Skeletal muscle satellite cell (primary cell): ENCODE results near the gene MLLT1.

ENCODE experiments used
- H3K27me3 ChIP-seq: 2 replicates; pipeline ENCODE4 v1.7.0; 2013; ENCODE audit warnings: low read length; ENCODE audit not compliant: control insufficient read depth, insufficient read depth
- H3K36me3 ChIP-seq: 2 replicates; pipeline ENCODE4 v1.7.0; 2013; ENCODE audit warnings: mild to moderate bottlenecking, control low read depth, low read length; ENCODE audit not compliant: insufficient read depth
- H3K4me1 ChIP-seq: 2 replicates; pipeline ENCODE4 v1.7.0; 2013; ENCODE audit warnings: low read length; ENCODE audit not compliant: control insufficient read depth, insufficient read depth
- H3K4me2 ChIP-seq: 2 replicates; pipeline ENCODE4 v1.7.0; 2013; ENCODE audit warnings: mild to moderate bottlenecking, low read length
- H3K4me3 ChIP-seq: 2 replicates; pipeline ENCODE4 v1.7.0; 2013; ENCODE audit warnings: low read length
- H3K9ac ChIP-seq: 2 replicates; pipeline ENCODE4 v1.7.0; 2013; ENCODE audit warnings: mild to moderate bottlenecking, low read depth, low read length, moderate library complexity
- H3K9me3 ChIP-seq: replicated peaks from 2 replicates; pipeline ENCODE4 v1.7.0; 2013; ENCODE audit warnings: mild to moderate bottlenecking, control low read depth, low read length

Gene MLLT1

DNA sequence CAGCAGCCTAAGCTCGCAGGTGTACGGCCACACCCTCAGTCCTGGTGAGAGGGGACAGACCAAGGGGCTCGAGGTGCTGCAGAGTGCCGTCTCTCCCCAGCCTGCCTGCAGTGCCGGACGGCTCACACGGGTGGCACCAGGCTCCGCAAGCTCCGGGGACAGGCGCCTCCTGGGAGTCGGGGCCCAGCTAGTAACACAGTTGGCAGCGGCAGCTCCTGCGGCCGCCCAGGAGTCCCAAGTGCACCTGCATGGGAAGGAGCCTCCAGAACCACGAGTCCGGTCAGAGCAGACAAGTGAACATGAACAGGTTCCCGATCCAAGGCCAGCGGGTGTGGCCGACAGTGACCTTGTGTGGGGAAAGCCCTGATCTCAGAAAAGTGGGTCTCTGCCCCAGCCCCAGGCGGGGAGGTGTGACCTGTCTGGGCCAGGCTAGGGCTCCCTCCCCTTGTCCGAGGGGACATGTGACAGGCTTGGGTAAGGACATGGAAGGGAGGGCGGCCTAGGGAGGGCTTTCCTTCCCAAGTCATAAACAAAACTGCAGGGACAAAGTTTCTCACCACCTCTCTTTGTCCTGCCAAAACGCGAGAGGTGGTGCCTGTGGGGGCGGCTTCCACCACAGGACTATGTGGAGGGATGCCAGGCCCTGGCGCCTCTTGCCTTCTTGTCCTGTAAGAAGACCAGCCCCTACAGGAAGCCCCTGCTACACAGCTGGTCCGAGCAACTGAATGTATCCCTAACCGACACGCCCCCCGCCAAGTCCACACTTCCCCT, 46.5 kb downstream of the MLLT1 start:
- peaks cover 59% of the 10 kb centered on the region for H3K4me1 ChIP-seq
- peak overlapping the region; percentile 49 for H3K4me3 ChIP-seq
- no peaks in the 10 kb centered on the region for H3K27me3 ChIP-seq
- H3K9me3 ChIP-seq: no peaks in the 10 kb centered on the region
- H3K36me3 ChIP-seq: peaks cover 23% of the 10 kb centered on the region
- H3K9ac ChIP-seq: peak overlapping the region; percentile 71
- H3K4me2 ChIP-seq: peak overlapping the region; percentile 80

DNA sequence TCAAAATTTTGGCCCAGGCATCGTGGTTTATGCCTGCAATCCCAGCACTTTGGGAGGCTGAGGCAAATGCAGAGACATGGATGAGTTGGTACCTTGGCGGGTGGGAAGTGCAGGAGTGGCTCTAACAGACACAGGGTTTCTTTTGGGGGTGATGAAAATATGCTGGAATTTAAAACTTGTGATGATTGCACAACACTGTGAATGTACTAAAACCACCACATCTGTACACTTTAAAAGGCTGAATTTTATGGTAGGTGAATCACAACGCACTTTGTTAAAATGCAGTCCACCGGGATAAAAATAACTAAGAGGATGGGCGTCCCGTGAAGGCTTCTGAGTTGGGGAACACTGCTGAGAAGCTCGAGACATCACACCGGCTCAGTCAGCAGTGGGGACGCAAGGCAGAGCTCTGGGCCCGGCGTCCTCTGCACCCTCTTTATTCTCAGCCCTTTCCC, 47.1 kb downstream of the MLLT1 start:
- Histone ChIP-seq H3K36me3 (peaks cover 22% of the 10 kb centered on the region), H3K9ac (peak overlapping the region; percentile 71), H3K9me3 (no peaks in the 10 kb centered on the region), H3K4me3 (peak overlapping the region; percentile 49), H3K4me2 (peak overlapping the region; percentile 80), H3K27me3 (no peaks in the 10 kb centered on the region), H3K4me1 (peaks cover 53% of the 10 kb centered on the region)

DNA sequence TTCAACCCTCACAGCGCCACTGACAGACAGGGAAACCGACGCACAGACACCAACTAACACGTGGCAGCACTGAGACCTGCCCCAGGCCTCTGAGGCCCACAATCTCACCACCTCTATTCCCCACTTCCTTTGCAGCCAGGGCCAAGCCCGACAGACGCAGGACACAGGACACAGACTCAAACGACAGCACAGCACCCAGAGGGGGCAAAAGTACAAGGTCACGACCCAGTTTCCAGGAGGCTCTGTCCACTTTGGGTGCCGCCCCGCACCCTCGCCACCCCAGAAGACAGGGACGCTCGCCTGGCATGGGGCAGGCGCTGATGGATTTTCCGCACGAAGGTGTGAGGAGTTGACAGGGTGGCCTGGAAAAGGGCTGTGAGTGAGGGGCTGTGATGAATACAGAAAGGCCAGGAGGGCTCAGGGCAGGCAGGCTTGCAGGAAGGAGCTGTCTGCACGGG, 48.8 kb downstream of the MLLT1 start:
- H3K4me1 ChIP-seq: peaks cover 54% of the 10 kb centered on the region
- H3K4me2 ChIP-seq: no peak overlapping the region
- H3K36me3 ChIP-seq: peaks cover 36% of the 10 kb centered on the region
- no peak overlapping the region for H3K9ac ChIP-seq
- no peak overlapping the region for H3K4me3 ChIP-seq
- no peaks in the 10 kb centered on the region for H3K9me3 ChIP-seq
- no peaks in the 10 kb centered on the region for H3K27me3 ChIP-seq

DNA sequence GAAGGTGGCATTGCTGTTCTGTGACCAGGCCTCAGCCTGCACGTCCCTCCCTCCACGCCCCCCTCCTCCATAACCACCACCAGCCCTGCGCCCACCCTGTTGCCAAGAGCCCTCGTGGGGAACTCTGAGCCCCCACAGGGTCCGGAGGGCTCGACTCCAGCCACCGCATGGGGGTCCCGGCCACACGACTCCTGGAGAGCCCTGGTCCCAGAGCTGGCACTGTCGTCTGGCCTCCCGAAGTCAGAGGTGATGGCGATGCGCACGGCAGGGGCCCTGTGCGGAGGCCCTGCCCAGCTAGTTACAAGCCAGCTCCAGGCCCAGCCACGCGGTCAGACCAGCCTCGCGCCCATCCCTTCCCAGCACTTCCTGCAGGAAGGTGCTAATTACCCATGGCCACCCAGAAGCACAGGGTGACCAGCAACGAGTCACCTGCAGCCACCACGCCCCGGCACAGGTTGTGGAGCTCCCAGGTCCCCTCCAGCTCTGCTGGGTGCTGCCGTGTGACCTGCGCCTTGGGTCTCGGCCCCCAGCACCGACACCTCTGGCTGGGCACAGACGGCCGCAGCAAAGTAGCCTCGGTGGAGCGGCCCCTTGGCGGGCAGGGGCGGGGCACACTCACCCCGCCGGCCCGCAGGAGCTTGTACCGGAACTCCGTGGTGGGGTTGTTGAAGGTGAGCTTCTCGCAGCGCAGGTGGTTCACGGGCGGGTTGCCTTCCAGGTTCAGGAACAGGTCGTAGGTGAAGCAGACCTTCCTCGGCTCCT, 49.6 kb downstream of the MLLT1 start:
- no peak overlapping the region for H3K4me3 ChIP-seq
- no peaks in the 10 kb centered on the region for H3K27me3 ChIP-seq
- peaks cover 41% of the 10 kb centered on the region for H3K36me3 ChIP-seq
- peaks cover 55% of the 10 kb centered on the region for H3K4me1 ChIP-seq
- no peaks in the 10 kb centered on the region for H3K9me3 ChIP-seq
- H3K9ac ChIP-seq: no peak overlapping the region
- no peak overlapping the region for H3K4me2 ChIP-seq

DNA sequence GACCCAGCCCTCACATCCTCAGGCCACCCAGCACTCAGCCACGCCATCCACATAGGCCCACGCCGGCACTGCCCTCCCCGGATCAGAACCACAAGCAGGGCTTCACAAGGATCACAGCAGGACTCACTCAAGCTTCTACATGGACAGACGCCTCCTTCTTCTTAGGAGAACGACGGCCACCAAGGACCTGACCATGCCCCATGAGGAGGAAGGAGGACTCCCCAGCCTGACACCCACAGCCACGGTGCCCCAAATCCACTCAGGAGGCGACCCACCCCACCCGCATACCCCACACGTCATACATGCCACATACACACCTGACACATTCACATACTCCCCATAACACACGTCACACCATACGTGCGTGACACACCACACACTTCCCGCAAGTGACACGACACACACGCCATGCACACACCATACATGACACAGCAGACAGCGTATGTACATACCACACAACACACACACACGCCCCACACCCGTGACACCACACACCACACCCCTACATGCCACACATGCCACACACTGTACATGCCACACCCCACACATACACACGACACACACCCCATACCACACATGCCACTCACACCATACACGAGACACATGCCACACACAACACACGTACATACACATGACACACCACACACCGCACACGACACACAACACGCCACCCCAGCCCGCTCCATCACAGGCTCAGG, 50.4 kb downstream of the MLLT1 start:
- Histone ChIP-seq H3K9me3 (no peaks in the 10 kb centered on the region), H3K4me2 (no peak overlapping the region), H3K27me3 (no peaks in the 10 kb centered on the region), H3K4me3 (no peak overlapping the region), H3K9ac (no peak overlapping the region), H3K4me1 (peaks cover 50% of the 10 kb centered on the region), H3K36me3 (peaks cover 44% of the 10 kb centered on the region)

DNA sequence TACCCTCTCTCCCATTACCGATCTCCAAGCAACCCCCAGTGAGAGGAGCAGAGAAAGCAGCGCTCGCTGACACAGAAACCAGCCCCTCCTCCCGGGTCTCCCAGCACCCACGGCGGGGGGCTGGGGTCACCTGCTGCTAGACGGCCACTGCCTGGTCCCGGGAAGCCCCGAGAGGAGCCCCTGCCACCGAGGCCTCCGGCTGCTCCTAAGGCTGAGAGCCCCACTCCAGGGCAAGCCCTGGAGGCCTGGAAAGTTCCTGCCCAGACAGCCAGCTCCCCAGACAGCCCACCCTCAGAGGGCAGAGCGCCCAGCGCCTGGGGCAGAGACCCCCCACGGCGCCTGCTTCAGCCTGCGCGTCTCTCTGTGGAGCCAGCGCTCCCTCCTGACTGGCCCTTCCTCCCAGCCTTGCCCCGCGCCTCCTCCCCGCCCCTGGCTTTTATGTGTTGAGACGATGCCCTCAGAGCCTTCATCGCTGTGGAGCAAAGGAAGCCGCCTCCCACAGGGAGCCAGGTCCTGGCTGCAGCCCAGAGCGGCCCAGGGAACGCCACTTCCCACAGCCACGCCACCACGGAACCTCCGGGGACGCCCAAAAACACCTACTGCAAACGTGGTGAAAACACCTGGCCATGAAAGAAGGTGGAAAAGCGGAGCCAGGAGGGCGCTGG, 51.1 kb downstream of the MLLT1 start:
- no peak overlapping the region for H3K9ac ChIP-seq
- peaks cover 48% of the 10 kb centered on the region for H3K36me3 ChIP-seq

DNA sequence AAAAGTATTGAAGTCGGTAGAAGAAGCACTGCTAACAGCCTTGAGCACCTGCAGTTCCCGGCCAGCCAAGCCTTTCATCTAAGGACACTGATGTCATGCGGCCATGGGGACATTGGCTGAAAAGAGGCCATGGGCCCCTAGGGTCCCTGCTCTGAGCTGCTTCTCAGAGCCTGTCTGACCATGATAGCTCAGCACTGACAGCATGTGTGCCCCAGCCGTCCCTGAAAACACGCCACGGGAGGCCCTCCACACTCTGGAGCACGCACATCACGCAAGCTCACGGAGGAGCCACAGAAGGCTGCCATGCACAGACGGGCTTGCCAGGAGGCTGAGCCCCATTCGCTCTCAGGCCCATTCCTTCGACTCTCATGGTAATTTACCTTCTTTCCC, 51.8 kb downstream of the MLLT1 start:
- H3K9me3 ChIP-seq: no peaks in the 10 kb centered on the region
- no peak overlapping the region for H3K4me2 ChIP-seq
- no peak overlapping the region for H3K9ac ChIP-seq
- no peaks in the 10 kb centered on the region for H3K27me3 ChIP-seq
- no peak overlapping the region for H3K4me3 ChIP-seq
- H3K4me1 ChIP-seq: peaks cover 50% of the 10 kb centered on the region
- H3K36me3 ChIP-seq: peaks cover 48% of the 10 kb centered on the region

More for the DNA sequence above, 51.1 kb downstream of the MLLT1 start:
- Histone ChIP-seq H3K4me1 (peaks cover 50% of the 10 kb centered on the region), H3K4me3 (no peak overlapping the region), H3K27me3 (no peaks in the 10 kb centered on the region), H3K9me3 (no peaks in the 10 kb centered on the region), H3K4me2 (no peak overlapping the region)

DNA sequence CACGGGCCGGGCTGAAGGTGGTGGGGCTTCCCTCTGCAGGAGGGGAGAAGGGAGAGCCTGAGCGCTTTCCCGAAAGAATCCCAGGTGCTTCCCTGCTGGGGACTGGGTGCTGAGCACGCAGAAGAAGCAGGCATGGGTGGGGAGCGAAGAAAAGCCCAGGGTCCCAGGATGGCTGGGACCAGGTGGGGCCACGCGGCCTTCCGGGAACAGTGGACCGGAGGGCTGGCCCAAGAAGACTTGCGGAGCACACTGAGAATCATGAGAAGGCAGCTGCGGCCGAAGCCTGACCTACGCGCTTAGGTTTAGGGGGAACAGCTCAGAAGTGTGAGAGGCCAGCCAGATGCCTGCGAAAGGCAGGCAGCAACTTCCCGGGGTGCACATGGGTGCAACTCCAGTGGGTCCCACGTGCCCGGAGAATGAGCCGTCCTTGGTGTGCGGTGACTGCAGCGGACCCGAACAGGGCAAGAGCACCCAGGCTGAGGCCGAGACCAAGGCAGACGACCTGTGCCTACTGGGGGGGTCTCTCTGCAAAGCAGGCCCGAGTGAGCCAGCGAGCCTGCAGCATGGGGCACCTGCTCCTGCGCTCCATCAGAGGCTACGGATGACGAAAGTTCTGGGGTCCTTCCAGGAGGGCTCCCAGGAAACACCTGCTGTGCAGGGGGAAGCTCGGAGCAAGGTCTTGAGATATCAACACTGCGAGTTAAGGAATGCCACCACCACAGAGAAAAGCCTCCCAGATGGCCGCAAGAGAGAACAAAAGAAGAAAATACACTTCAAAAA, 52.4 kb downstream of the MLLT1 start:
- Histone ChIP-seq H3K27me3 (no peaks in the 10 kb centered on the region), H3K4me3 (no peak overlapping the region), H3K4me1 (peaks cover 50% of the 10 kb centered on the region), H3K9ac (no peak overlapping the region), H3K4me2 (no peak overlapping the region), H3K9me3 (no peaks in the 10 kb centered on the region), H3K36me3 (peaks cover 51% of the 10 kb centered on the region)

DNA sequence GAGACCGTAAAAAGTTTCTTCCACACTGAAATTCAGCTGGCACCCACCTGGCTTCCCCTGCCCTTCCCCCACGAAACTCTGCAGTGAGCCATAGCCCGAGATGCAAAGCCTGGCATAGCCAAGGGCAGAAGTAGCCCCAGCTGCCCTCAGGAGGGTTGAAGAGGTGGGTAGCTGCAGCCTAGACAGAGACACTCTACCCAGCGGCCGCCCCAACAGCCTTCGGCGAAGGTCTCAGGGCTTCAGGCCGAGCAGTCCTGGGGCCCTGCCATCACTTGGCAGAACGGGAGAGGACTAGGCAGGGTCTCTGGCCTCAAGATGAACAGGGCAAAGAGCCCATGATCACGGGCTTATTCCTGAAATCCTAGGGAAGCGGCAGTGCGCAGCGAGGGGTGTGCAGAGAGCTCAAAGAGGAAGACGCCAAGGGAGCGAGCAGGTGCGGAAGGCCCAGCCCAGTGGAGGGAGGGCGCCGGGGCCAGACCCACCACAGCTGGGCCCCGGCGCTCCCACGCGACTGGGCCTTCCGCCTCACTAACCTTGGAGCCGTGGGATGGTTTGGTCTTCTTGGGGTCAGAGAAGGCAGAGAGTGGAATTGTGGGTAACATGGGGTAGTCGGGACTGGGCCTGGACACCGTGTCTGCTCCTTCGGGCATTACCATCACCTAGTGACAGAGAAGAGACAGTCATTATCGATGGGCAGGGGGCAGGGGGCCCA, 53.2 kb downstream of the MLLT1 start:
- Histone ChIP-seq H3K36me3 (peaks cover 58% of the 10 kb centered on the region), H3K9me3 (no peaks in the 10 kb centered on the region), H3K4me1 (peaks cover 50% of the 10 kb centered on the region), H3K4me2 (no peak overlapping the region), H3K9ac (no peak overlapping the region), H3K27me3 (no peaks in the 10 kb centered on the region), H3K4me3 (no peak overlapping the region)

DNA sequence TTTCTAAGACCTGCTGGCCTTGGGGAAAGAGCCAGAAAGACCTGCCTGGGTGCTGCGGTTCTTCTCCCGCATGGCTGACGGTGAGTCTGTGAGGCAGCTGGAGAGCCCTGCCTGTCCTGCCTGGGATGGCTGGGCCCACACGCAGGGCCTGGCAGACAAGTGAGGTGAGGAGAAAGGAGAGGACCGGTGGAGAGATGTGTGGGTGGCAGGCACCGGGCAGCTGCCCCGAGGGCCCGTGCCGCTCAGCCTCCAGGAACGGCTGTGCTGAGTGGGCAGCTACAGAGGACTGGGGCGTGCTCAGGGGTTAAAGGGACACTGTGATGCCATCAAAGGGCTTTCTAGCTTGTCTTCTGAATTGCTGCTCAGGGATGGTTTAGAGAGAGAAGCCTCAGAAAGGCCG, 53.8 kb downstream of the MLLT1 start:
- H3K4me3 ChIP-seq: no peak overlapping the region
- H3K36me3 ChIP-seq: peaks cover 64% of the 10 kb centered on the region
- no peaks in the 10 kb centered on the region for H3K27me3 ChIP-seq
- no peaks in the 10 kb centered on the region for H3K9me3 ChIP-seq
- no peak overlapping the region for H3K9ac ChIP-seq
- no peak overlapping the region for H3K4me2 ChIP-seq
- peaks cover 56% of the 10 kb centered on the region for H3K4me1 ChIP-seq
